Activated T-cell treated with anti-CD3 and anti-CD28 coated beads, Interleukin-2, amount 50 U/mL, for 72 hours (primary cell): ENCODE measurements around the gene NHS. TPM values are rescaled to one million over a fixed set of nuclear protein-coding genes. Genes with fewer than 3 reads are reported as not detected.
A peak's percentile ranks its signal among the peaks of the same experiment; 100 is the strongest.

Source experiments
- ATAC-seq, 2 donors: fragments of 150-1000 bp; cut with Tn5 transposase; replicated peaks in 1 of 2; 2 replicates each; pipeline ENCODE4 v1.10.0; 2021; ENCODE audit warnings: moderate library complexity in 2 of 2, mild to moderate bottlenecking in 1 of 2
- DNase-seq, 2 donors: peaks; one replicate each; pipeline ENCODE4 v3.0.0; 2021 to 2022; ENCODE audit warnings: mixed read lengths in 1 of 2
- H3K27ac Mint-ChIP-seq: one replicate; pipeline ENCODE4 v1.8.0; 2022; ENCODE audit warnings: mild to moderate bottlenecking, moderate library complexity, mixed read lengths
- H3K27me3 Mint-ChIP-seq: one replicate; pipeline ENCODE4 v1.8.0; 2022; ENCODE audit warnings: low read depth, mixed read lengths
- H3K36me3 Mint-ChIP-seq, 2 donors: one replicate each; pipeline ENCODE4 v1.8.0; 2022; ENCODE audit warnings: mixed read lengths in 2 of 2, mild to moderate bottlenecking in 1 of 2; ENCODE audit not compliant: insufficient read depth in 2 of 2
- H3K4me1 Mint-ChIP-seq: one replicate; pipeline ENCODE4 v1.8.0; 2022; ENCODE audit warnings: low read depth, mixed read lengths
- H3K4me3 Mint-ChIP-seq, 2 donors: one replicate each; pipeline ENCODE4 v1.8.0; 2022; ENCODE audit warnings: mild to moderate bottlenecking in 2 of 2, mixed read lengths in 2 of 2, moderate library complexity in 2 of 2
- H3K9me3 Mint-ChIP-seq, 2 donors: one replicate each; pipeline ENCODE4 v1.8.0; 2022; ENCODE audit warnings: mixed read lengths in 2 of 2
- total RNA-seq, 2 donors: library from RNA; stranded (reverse); gene quantifications; one replicate each; pipeline ENCODE4 v1.2.3, GENCODE V29; 2022

The NHS gene
- total RNA-seq, 2 donors from 2014 or later, result 6.6 to 11.4 TPM

DNA sequence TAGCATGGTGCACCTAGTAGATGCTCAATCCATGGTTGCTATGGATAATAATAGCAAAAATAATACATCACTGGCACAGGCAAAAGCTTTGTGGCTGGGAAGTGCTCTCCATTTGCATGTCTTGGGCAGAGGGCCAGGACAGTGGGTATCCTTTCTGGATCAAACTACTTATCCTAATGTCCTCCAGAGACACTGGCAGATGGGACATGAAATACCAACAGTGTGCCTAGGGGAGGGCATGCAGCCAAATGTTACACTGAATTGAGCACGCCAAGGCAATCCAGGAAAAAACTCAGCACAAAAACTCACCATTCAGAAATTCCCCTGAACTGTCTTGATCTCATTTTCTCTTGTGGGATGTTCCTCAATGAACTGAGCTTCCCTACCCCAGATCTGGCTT lies 263.7 kb downstream of the NHS start:
- Mint-ChIP-seq H3K4me1 (peaks cover 7% of the 10 kb centered on the region), H3K4me3 (no peak overlapping the region), H3K27me3 (no peaks in the 10 kb centered on the region), H3K36me3 (no peaks in the 10 kb centered on the region), H3K9me3 (no peaks in the 10 kb centered on the region), H3K27ac (no peak overlapping the region)
- no peak for ATAC-seq
- DNase-seq, result no peak

DNA sequence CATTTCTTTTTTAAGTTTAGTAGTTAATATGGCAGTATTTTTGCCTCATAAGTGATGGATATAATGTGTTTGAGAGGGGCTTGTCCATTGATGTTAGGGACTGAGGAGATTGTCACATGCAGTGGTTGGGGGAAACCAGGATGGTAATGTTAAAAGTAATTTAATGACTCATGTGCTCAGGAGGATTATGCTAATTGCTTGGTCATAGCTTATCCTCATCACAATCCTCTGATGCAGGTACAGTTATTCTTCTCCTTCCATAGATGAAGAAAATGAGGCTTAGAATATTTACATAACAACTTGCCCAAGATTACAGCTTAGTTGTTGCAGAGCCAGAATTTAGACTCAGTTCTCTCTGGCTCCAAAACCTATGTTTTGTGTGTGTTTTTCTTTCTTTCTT lies 267.9 kb downstream of the NHS start:
- no peak for ATAC-seq
- no peak for DNase-seq
- H3K36me3 Mint-ChIP-seq, result no peaks in the 10 kb centered on the region
- peaks cover 11% of the 10 kb centered on the region for H3K27me3 Mint-ChIP-seq
- H3K27ac Mint-ChIP-seq, result no peak overlapping the region
- H3K4me1 Mint-ChIP-seq, result peaks cover 7% of the 10 kb centered on the region
- H3K4me3 Mint-ChIP-seq, result no peak overlapping the region
- peaks cover 0 to 3% of the 10 kb centered on the region in 2 donors for H3K9me3 Mint-ChIP-seq

DNA sequence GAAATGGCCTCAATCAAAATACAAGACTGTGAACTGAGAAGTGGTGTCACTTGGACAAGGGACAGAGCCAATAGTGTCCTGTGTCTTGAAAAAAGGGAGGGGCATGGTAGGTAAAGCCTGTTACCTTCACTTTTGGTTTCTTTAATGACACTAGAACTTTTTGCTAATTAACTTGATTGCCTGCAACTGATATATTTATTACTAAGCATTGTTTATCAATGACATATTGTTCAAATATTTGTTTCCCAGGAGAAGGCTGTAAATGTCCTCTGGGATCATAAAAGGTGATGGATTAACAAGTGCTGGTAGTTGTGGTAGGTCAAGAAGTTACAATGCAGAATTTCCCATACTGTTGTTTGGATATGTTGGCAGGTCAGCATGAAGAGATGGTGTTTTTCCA lies 268.5 kb downstream of the NHS start:
- no peak overlapping the region for H3K27ac Mint-ChIP-seq
- no peak for DNase-seq
- peaks cover 15% of the 10 kb centered on the region for H3K27me3 Mint-ChIP-seq
- peaks cover 7% of the 10 kb centered on the region for H3K4me1 Mint-ChIP-seq
- no peak overlapping the region for H3K4me3 Mint-ChIP-seq
- peaks cover 0 to 3% of the 10 kb centered on the region in 2 donors for H3K9me3 Mint-ChIP-seq
- ATAC-seq, result no peak
- H3K36me3 Mint-ChIP-seq, result no peaks in the 10 kb centered on the region

DNA sequence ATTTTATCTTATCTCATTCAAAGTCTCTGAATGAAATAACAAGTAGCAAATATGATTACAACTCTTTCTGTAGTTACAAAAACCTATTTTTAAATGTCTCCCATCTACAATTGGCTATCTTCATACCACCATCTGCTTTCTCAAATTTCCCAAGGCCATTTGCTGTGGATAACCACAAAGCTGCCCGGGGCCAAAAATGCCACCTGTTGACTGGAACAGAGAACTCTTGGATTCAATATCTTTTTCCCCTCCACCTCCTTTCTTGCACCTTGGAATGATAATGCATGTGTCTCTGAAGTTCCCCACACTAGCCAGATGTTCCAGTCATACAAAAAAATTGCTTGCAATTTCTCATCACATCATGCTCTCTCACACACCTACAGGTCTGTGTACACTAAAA lies 269.0 kb downstream of the NHS start:
- no peak for ATAC-seq
- peaks cover 0 to 3% of the 10 kb centered on the region in 2 donors for H3K9me3 Mint-ChIP-seq

DNA sequence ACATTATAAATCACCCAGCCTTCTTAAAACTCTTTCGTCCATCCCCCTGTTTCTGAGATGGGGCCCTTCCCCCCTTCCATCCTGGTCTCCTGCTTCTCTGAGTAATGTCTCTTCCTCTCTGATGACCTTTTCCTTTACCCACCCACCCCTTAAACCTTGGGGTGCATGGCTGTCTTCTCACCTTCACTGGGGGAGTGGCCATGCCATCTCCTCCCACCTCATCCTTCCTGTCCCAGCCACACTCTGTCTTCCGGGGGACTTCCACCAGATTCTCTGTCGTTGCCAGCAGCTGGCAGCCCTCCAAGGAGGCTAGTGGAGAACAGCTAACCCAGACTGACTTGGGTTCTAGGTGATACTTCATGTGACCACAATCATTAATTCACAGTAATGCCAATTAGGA lies 279.1 kb downstream of the NHS start:
- peak overlapping the region; percentile 10 for H3K27ac Mint-ChIP-seq
- DNase-seq (peak; percentile 53 to 65), ATAC-seq (peak; percentile 67 to 81)
- H3K4me3 Mint-ChIP-seq, result peak overlapping the region; percentile 87 to 95
- H3K27me3 Mint-ChIP-seq, result peaks cover 19% of the 10 kb centered on the region
- peaks cover 3% of the 10 kb centered on the region in 2 donors for H3K36me3 Mint-ChIP-seq
- peaks cover 24% of the 10 kb centered on the region for H3K4me1 Mint-ChIP-seq
- peaks cover 1 to 3% of the 10 kb centered on the region in 2 donors for H3K9me3 Mint-ChIP-seq

More for the DNA sequence above, 269.0 kb downstream of the NHS start:
- no peak for DNase-seq
- Mint-ChIP-seq H3K36me3 (no peaks in the 10 kb centered on the region), H3K27me3 (peaks cover 15% of the 10 kb centered on the region), H3K4me1 (peaks cover 7% of the 10 kb centered on the region), H3K27ac (no peak overlapping the region), H3K4me3 (no peak overlapping the region)

DNA sequence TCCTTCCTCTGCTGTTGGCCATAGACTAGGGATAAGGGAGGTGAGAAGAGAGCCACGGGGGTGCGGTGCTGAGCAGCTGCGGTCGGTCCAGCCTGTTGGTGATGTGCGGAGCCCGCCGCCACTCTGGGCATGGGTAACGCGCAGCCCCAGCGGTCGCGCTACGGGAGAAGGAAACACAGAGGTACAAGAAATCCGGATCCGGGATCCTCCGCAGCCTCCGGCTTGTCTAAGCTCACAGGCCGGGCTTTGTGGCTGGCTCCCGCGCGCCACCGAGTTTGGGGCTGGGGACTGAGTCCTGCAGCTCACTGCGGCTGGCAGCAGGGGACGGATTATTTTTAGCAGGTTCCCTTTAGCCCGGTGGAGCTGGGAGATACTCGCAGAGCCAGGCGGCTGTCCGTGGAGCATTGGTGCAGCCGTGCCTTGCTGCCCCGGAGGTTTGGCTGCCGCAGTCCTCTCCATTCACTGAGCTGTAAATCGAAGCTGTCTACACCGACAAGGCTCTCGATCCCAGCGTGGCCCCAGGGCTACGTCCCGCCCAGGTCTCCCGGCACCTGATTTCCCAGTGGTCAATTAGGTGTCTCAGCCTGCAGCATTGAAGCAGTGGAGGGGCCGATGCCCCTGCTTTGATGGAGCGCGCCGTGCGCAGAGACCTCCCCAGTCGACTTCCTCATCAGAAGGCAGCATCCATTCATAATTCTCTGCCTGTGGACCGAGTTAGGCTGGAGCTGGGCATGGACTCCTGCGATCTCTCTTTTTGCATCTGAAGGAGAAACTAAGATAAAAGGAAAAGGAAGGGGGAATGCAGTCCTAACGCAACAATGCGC lies 280.4 kb downstream of the NHS start:
- DNase-seq, result peak; percentile 12 to 21
- H3K4me1 Mint-ChIP-seq, result peaks cover 24% of the 10 kb centered on the region

GRCh38 chrX:17656035-17656418 lies 281.0 kb downstream of the NHS start:
- DNase-seq, result peak in 1 of 2 donors; percentile 7
- H3K36me3 Mint-ChIP-seq, result peaks cover 3% of the 10 kb centered on the region in 2 donors
- H3K9me3 Mint-ChIP-seq, result peaks cover under 1 to 3% of the 10 kb centered on the region in 2 donors
- peaks cover 24% of the 10 kb centered on the region for H3K4me1 Mint-ChIP-seq
- no peak overlapping the region for H3K27ac Mint-ChIP-seq
- peak overlapping the region; percentile 87 to 95 for H3K4me3 Mint-ChIP-seq
- peak; percentile 29 to 33 for ATAC-seq
- H3K27me3 Mint-ChIP-seq, result peaks cover 13% of the 10 kb centered on the region

More for the DNA sequence above, 280.4 kb downstream of the NHS start:
- H3K36me3 Mint-ChIP-seq, result peaks cover 3% of the 10 kb centered on the region in 2 donors
- peak overlapping the region; percentile 57 for H3K27ac Mint-ChIP-seq
- H3K27me3 Mint-ChIP-seq, result peaks cover 17% of the 10 kb centered on the region
- ATAC-seq, result peak; percentile 52 to 55
- peak overlapping the region; percentile 87 to 95 for H3K4me3 Mint-ChIP-seq
- H3K9me3 Mint-ChIP-seq, result peaks cover 1 to 3% of the 10 kb centered on the region in 2 donors

DNA sequence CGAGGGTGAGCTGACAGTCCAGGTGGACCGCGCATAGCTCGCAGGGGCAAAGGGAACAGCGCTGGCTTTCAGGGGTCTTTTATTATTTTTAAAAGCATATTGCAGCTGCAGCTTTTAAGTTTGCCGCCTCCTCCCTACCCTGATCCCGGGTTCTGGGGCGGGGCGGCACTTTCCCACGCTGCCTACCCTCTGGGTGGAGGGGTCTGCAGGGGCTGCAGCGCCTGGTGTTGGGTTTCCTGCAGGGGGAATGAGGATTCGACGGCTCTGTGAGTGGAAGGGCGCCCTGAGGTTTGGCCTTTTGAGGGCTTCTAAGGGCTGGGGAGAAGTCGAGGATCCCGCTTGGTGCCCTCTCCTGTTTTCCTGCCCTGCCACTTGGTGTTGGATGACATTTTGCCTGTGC lies 281.6 kb downstream of the NHS start:
- Mint-ChIP-seq H3K27me3 (peaks cover 13% of the 10 kb centered on the region), H3K9me3 (peaks cover 0 to 3% of the 10 kb centered on the region in 2 donors), H3K27ac (no peak overlapping the region), H3K4me3 (peak overlapping the region; percentile 58 to 73), H3K36me3 (peaks cover 3% of the 10 kb centered on the region in 2 donors), H3K4me1 (peaks cover 24% of the 10 kb centered on the region)
- ATAC-seq (no peak), DNase-seq (no peak)

DNA sequence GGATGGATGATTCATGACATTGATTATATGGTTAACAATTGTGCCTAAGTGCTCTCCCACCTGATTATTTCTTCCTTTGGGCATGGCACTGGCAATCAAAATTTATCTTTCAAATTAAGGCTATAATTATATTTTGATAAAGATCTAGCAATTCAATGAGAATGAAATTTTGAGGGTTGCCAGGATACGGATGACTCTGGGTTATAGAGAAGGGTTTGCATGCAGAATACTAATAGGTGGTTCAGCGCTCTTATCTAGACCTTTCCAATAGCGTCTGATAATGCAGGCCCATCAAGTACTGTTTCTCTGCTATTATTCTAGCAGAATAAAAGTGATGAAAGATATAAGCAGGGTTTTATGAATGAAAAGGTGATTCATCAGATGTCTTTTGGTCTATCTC lies 287.4 kb downstream of the NHS start:
- ATAC-seq, result no peak
- DNase-seq, result no peak
- H3K4me1 Mint-ChIP-seq, result no peaks in the 10 kb centered on the region
- H3K27me3 Mint-ChIP-seq, result peaks cover 8% of the 10 kb centered on the region
- H3K4me3 Mint-ChIP-seq, result no peak overlapping the region
- no peaks in the 10 kb centered on the region for H3K36me3 Mint-ChIP-seq
- no peaks in the 10 kb centered on the region for H3K9me3 Mint-ChIP-seq
- no peak overlapping the region for H3K27ac Mint-ChIP-seq

- peak; percentile 86 to 94 for ATAC-seq
- peak overlapping the region; percentile 36 for H3K27ac Mint-ChIP-seq
- peaks cover 3 to 4% of the 10 kb centered on the region in 2 donors for H3K9me3 Mint-ChIP-seq
- H3K4me3 Mint-ChIP-seq, result peak overlapping the region in 1 of 2 donors; percentile 48
- H3K4me1 Mint-ChIP-seq, result no peaks in the 10 kb centered on the region
- DNase-seq, result no peak
- peaks cover 0 to 5% of the 10 kb centered on the region in 2 donors for H3K36me3 Mint-ChIP-seq
- peaks cover 9% of the 10 kb centered on the region for H3K27me3 Mint-ChIP-seq
Observed at GRCh38 chrX:17668929-17669328, 293.9 kb downstream of the NHS start.

DNA sequence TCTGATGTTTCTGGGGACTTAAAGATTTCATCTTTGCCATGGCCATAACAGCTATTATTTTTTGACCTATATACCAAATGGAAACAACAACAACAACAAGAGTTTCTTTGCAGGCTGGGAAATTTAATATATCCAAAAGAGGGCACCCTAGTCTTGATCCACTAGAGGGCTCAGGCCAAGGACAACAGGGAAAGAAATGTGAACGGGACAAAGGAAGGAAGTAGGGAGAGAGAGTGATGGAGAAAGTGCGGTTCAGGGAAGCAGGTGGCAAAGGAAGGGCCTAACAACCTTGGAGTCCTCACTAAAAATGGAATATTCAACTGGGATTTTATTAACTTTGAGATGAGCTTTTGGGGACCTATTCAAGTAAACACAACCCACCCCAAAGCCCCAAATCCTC lies 294.5 kb downstream of the NHS start:
- peaks cover 15% of the 10 kb centered on the region for H3K27me3 Mint-ChIP-seq
- H3K27ac Mint-ChIP-seq, result peak overlapping the region; percentile 36
- peaks cover 3 to 4% of the 10 kb centered on the region in 2 donors for H3K9me3 Mint-ChIP-seq
- peaks cover 0 to 5% of the 10 kb centered on the region in 2 donors for H3K36me3 Mint-ChIP-seq
- no peak for DNase-seq
- ATAC-seq, result no peak
- H3K4me3 Mint-ChIP-seq, result peak overlapping the region in 1 of 2 donors; percentile 31
- H3K4me1 Mint-ChIP-seq, result no peaks in the 10 kb centered on the region

DNA sequence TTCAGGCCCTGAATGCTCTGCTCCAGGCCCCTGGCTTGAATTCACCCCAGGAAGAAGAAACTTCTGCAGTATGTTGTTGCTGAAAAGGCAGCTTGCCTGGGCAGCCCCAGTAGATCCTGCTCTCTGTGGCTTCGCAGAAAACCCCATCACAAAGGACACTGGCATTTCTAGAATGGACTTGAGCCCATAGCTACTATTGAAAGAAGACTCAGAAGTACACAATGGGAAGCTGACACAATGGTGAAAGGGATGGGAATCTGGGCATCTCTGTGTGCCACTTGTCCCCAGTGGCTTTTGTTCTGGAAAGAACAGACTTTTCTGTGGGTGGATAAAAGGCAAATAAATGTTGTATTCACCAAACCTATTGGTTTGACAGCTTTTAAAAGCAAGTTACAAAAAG lies 294.9 kb downstream of the NHS start:
- Mint-ChIP-seq H3K27ac (no peak overlapping the region), H3K36me3 (peaks cover 0 to 5% of the 10 kb centered on the region in 2 donors), H3K4me1 (no peaks in the 10 kb centered on the region), H3K27me3 (peaks cover 18% of the 10 kb centered on the region), H3K4me3 (no peak overlapping the region), H3K9me3 (peaks cover 3 to 4% of the 10 kb centered on the region in 2 donors)
- no peak for DNase-seq
- no peak for ATAC-seq

- no peak for DNase-seq
- peaks cover 14% of the 10 kb centered on the region for H3K27me3 Mint-ChIP-seq
Observed at GRCh38 chrX:17670874-17671273, 295.9 kb downstream of the NHS start.

More at GRCh38 chrX:17670874-17671273, 295.9 kb downstream of the NHS start:
- Mint-ChIP-seq H3K9me3 (peaks cover 3 to 4% of the 10 kb centered on the region in 2 donors), H3K4me3 (no peak overlapping the region), H3K27ac (no peak overlapping the region), H3K4me1 (no peaks in the 10 kb centered on the region), H3K36me3 (peaks cover 0 to 5% of the 10 kb centered on the region in 2 donors)
- no peak for ATAC-seq
